ENCODE results near the gene SLC28A3.

SLC28A3 gene

GRCh38 chr9:84339962-84340361 is 596 bp downstream of the SLC28A3 start:
- peak; percentile 42 for DNase-seq

- DNase-seq: no peak
Observed at GRCh38 chr9:84339503-84339902, 1.1 kb downstream of the SLC28A3 start.

GRCh38 chr9:84338792-84339191 is 1.8 kb downstream of the SLC28A3 start:
- DNase-seq: no peak

DNA sequence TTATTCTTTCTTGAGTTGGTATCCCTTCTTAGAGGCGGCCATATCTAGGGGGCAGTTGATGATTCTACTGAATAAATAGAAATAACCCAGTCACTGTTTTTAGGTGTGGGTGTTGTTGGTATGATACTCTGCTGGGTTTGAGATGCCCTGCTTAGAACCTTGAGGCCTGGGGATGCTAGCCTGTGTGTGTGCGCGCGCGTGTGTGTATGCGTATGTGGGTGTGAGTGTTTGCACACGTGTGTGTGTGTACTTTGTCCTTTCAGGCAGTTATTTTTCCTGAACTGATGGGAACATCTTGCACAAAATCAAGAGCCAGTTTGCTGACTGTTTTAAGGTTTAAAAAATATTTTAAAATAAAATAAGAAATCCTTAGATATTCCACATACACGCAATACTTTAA is 3.3 kb downstream of the SLC28A3 start:
- DNase-seq: no peak

GRCh38 chr9:84331119-84331809 is 9.3 kb downstream of the SLC28A3 start:
- no peak for DNase-seq

DNA sequence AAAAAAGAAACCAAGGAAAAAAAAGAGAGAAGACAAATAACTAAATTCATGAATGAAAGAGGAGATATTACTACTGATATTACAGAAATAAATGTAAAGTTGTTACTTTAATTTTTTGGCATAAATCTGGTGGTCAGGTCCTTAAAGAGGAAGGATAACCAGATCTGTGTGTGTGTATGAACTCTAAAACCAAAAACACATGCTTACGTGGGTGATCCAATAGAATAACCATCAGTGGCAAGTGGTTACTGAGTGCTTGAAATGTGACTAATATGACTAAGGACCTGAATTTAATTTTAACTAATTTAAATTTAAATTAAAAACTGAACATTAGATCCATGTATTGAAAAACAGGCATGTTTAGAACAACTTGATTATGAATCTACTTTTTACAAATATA is 10.3 kb downstream of the SLC28A3 start:
- no peak for DNase-seq

- no peak for DNase-seq
Observed at GRCh38 chr9:84327184-84327583, 13.4 kb downstream of the SLC28A3 start.

DNA sequence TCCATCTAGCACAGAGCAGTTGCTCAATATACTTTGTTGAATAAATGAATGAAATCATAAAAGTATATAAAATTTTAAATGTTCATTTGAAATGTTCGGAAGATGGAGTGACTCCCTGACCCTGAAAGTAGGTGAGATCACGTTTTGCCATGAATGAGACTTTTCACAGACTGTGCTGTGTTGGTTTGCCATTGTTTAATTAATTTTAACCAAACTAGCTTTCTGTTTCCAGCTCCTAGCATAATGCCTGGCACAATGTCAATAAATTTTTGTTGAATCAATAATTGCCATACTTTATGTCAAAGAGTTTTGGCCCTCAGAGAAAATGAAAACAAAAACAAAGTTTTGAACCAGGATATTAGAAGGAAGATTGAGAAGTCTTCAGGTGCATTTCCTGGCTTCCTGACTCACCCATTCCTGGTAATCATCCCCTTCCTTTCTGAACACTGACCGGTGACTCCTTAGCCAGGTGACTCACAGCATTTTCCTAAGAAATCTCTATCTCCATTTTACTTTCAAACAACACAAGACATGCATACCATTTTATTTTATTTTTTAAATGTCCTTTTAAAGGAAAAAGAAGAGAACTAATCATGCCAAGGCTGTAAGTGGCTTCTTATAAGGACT is 15.1 kb downstream of the SLC28A3 start:
- DNase-seq: no peak

GRCh38 chr9:84324811-84325210 is 15.7 kb downstream of the SLC28A3 start:
- DNase-seq: no peak

DNA sequence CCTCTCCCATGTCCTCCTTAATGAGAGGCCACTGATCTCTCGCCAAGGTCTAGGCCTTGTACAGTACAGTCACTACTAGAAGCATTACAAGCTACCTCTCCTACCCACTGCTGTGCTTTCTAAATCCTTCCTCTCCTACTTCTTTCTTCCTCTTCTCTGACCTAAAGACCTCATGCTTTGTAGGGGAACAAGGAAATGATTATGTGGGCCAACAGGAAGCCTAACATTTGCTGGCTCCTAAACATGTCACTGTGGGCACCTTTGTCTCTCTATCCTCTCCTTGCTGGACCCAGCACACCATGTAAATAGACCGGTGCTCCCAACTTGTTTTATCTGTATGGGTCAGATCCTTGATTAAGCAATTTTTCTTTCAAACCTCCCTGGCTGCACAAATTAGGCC is 16.7 kb downstream of the SLC28A3 start:
- DNase-seq: no peak

DNA sequence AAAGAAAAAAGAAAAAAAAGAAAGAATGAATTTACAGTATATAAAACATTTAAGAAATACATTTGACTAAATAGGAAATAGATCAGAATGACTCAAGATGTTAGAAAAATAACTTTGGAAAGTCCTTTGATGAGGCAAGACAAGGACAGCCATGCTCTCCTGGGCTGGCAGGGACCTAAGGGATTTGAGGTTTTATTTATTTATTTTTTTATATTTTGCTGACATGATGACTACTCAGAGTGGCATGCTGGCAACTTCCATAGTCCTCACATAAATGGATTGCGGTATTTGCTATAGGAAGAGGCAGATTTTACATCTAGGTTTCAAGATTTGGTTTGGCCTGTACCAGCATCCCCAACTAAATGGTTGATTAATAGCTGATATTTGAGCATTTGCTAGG is 17.7 kb downstream of the SLC28A3 start:
- DNase-seq: no peak

DNA sequence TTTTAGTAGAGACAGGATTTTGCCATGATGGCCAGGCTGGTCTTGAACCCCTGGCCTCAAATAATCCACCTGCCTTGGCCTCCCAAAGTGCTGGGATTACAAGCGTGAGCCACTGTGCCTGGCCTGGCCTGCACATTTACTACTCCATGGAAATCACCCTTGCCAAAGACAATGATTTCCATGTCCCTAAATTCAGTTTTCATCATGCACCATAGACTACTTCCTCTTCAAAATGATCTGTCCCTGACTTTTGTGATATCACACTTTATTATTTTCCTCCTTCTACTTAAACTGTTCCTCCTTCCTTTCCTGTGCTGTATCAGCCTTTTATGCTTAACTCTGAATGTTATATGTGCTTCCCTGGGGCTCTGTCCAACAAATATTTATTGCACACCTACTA is 20.3 kb downstream of the SLC28A3 start:
- no peak for DNase-seq

DNA sequence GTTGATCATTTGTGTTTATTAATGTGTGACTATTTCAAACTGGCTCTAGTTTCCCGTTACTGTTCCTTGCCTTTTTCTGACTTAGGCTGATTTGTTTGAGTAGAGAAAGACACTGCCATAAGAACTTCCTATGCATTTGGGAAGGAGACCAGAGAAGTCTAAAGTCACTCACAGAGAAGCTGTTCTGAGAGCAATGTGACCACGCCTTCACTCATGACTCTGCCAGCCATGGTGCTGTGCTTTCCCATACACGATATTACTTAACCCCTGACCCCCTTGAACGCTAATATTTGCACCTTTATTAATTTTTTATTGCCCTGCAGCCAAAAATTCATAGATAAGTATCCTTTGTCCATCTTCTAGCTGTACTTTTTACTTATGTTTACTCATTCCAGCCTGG is 20.9 kb downstream of the SLC28A3 start:
- no peak for DNase-seq

DNA sequence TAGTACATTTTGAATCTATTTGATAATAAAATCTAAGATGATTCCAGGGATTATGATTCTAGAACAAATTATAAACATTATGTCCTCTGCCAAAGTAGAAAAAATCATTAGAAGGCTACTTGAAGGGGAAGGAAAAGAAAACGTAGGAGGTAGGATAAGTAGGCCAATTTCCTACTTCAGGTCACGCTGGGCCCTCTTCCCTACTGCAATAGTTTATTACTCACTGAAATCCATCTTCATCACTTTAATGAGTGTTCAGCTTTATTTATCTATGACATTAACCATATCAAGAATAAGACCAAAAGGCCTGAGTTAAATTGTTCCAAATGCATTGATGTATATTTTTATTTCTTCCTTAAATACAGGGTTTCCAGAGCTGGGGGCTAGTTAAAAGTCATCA is 21.6 kb downstream of the SLC28A3 start:
- no peak for DNase-seq

DNA sequence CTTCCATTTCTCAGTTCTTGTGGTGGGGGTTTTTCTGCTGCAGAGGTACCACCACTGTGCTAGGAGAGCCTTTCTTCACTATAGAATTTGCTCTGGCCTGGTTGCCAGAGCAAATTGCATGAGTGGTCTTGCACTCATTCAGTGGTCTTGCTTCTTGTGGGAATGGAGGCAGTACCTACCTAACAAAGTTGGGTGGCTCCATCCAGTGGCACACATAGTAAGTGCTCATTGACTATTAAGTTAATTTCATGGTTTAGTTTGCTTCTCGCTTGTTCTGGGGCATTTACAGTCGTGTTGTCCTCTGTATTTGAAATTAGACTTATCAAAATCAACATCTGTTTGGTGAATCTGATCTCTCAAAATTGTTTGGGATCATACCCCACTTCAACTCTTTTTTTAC is 23.0 kb downstream of the SLC28A3 start:
- DNase-seq: no peak

- peak; percentile 82 for DNase-seq
Observed at GRCh38 chr9:84315278-84315877, 25.2 kb downstream of the SLC28A3 start.

- DNase-seq: no peak
Observed at GRCh38 chr9:84314306-84314705, 26.3 kb downstream of the SLC28A3 start.

GRCh38 chr9:84310883-84311282 is 29.7 kb downstream of the SLC28A3 start:
- DNase-seq: no peak

DNA sequence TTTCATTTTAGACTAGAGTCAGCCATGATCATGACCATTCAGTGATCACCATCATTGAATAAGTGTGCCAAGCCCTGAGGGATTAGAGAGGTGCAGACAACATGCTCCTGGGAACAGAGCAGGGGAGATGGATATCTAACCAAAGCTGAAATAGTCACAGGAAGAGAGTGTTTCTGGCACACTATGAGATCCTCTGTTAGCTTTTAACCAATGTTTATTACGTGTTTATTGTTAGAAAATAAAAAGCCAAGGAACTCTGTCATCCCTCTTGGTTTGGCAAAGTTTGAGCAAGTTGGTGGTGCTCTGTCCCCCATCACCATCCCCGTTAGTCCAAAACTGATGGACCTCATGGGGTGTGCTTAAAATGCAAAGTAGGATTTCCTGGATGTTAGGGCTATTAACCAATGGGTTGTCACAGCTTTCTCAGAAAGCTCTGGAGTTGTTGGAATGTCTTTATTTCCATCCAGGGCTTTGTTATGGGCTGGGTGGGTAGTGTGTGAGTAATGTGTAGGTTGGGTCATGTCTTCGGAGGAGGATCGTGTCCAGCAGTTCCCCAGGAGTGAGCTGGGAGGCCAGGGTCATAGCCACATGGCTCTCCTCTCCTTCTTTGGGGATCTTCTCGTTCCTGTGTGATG is 34.9 kb downstream of the SLC28A3 start:
- DNase-seq: no peak

DNA sequence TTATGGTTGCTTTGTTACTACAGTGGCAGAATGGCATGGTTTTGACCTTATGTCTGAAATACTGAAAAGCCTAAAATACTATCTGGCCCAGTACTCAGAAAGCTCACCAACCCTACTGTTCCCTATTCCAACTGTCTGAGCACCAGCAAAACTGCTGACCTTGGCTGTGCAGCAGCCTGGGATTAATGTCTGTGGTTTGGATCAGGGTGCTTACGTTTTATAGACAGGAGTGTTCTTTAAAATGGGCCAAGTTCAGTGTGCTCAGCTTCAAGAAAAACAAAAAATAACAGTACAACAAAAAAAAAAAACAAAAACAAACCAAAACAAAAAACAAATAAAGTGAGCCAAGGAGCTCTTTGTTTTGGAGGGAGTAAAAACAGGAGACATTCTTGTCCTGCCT is 36.4 kb downstream of the SLC28A3 start:
- no peak for DNase-seq

- no peak for DNase-seq
Observed at GRCh38 chr9:84303061-84303460, 37.5 kb downstream of the SLC28A3 start.

- DNase-seq: no peak
Observed at GRCh38 chr9:84301851-84302250, 38.7 kb downstream of the SLC28A3 start.

GRCh38 chr9:84300271-84300670 is 40.3 kb downstream of the SLC28A3 start:
- DNase-seq: no peak

Measured in eye (tissue), 1 donor.